Activated T-cell treated with anti-CD3 and anti-CD28 coated beads, Interleukin-2, amount 50 U/mL, for 1 hour (primary cell): ENCODE data around the gene REG3G.
"Not testable (repeated sequence)": the region's sequence is repeated elsewhere in the genome, so short reads cannot be mapped to it uniquely, and the experiment has no call there.

ENCODE experiments used
- DNase-seq: peaks from one replicate; pipeline ENCODE4 v3.0.0-alpha.2; 2020

REG3G gene

DNA sequence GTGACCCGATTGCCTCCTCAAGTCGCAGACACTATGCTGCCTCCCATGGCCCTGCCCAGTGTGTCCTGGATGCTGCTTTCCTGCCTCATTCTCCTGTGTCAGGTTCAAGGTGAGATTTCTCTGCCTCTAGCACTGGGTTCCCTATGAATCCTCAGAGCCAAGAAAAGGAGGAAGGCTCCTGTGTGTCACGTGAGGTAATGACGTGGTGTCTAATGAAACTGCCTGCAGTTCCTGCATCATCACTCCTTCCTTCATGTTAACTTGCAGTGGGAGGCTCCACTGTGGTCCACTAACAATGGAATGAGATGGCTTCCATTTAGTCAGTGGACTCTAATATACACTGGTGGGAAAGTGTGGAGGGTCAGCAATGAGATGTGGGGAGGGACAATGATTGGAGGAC is 559 bp downstream of the REG3G start:
- DNase-seq: no peak

DNA sequence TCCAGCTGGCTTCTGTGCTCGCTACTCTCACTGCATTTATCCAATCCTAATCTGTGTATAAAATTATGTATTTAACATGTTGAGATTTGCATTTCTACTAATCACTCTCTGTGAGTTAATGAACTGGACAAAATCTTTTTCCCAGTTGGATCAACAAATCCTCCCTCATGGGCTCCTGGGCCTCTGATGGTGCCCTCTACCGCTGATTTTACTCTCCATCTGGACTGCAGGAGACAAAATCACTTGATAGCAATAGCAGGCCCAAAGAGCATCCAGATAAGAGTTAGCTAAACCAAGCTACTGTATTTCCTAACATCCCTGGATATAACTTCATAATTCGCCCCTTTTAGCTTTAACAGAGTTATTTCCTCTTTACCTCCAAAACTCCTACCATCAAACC is 14.4 kb downstream of the REG3G start:
- no peak for DNase-seq

DNA sequence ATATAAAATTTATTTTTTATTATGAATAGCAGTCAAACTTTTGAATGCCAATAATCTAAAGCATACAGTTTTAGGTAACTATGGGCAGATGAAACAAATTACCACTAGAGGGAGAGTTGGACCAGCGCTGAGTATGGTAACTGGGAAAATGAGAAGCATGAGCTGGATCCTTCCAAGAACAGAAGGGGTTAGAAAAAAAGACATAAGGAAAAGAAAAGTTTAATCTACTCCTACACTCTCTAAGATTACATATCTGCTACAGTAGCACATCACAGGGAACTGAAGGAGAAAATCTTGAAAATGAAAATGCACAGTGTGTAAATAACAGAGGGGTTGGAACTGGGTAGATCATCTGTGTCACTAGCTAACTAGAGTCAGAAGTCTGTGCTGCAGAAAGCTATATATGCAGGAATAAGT is 15.5 kb downstream of the REG3G start:
- no peak for DNase-seq

DNA sequence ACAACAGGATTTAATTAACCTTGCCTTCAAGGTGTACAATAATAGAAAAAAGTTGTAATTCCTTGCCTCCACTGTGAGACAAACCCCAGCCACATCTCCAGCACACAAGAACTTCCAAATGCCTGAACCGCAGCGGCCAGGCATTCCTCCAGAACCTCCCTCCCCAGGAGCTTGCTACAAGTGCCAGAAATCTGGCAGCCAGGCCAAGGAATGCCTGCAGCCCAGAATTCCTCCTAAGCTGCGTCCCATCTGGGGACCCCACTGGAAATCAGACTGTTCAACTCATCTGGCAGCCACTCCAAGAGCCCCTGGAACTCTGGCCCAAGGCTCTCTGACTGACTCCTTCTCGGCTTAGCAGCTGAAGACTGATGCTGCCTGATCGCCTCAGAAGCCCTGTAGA is 28.0 kb downstream of the REG3G start:
- DNase-seq: not testable (repeated sequence)

DNA sequence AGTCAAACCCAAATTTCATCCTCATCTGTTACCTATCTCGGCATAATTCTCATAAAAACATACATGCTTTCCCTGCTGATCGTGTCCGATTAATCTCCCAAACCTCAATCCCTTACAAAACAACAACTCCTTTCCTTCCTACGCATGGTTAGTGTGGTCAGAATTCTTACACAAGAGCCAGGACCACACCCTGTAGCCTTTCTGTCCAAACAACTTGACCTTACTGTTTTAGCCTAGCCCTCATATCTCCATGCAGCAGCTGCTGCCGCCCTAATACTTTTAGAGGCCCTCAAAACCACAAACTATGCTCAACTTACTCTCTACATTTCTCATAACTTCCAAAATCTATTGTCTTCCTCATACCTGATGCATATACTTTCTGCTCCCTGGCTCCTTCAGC is 29.3 kb downstream of the REG3G start:
- DNase-seq: not testable (repeated sequence)

DNA sequence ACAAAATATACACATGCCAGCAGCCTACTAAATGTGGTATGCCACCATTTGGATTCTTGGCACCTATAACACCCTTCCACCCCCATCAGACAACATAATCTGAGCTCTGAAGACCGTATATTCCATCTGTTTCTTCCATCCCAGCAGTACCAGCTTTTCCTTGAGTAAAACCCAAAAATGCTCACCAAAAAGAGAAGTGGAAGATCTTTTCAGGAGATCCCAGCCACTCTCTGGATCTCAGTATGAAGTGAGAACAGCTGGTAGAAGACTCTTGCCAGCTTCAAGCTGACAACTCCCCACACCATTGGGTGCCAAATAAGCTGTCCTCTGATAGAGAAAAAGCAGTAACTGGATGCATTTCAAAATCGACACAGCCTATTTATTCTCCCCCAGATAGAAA is 39.7 kb downstream of the REG3G start:
- no peak for DNase-seq

DNA sequence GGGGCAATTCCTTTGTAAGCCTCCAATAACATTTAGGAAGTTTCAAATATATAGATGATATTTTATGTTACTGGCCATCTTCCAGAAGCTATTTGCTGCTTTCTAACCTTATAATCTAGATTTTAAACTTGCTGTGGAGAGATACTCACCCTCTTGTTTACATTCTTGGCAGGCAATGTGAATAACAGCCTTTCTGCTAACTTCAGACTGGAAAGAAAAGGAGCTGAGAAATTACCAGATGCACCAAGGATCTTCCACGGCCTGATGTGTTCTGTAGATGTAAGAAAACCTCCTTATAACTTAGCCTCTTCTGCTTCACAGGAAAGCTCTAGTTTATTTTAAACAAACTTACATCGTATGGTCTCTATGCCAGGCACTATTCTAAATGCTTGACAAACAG is 45.6 kb downstream of the REG3G start:
- DNase-seq: no peak
